RWPE1 (cell line): ENCODE data around the gene LIPF.

Source experiments
- CTCF ChIA-PET: fragments of 350-600 bp; sonication (Branson Sonifier 250); formaldehyde crosslinking; extraction: SDS; loops from one replicate; lab custom pipeline; 2021; lab: Yijun Ruan, JAX
- POLR2A ChIA-PET: fragments of 400-600 bp; formaldehyde crosslinking; extraction: SDS; loops from one replicate; lab custom pipeline; 2020; ENCODE audit warnings: antibody characterized with exemption; ENCODE audit not compliant: low non-redundant PET; lab: Yijun Ruan, JAX
- DNase-seq: peaks from one replicate; pipeline ENCODE4 v3.0.0; 2012; ENCODE audit warnings: low spot score
- H3K27ac ChIP-seq: fragments of 450-650 bp; 2 replicates; pipeline ENCODE4 v1.5.1; 2017
- CTCF ChIP-seq: fragments of 450-650 bp; conservative IDR thresholded peaks from 2 replicates; pipeline ENCODE4 v1.5.1; 2017; ENCODE audit warnings: low read depth, mild to moderate bottlenecking

LIPF gene, protein sequence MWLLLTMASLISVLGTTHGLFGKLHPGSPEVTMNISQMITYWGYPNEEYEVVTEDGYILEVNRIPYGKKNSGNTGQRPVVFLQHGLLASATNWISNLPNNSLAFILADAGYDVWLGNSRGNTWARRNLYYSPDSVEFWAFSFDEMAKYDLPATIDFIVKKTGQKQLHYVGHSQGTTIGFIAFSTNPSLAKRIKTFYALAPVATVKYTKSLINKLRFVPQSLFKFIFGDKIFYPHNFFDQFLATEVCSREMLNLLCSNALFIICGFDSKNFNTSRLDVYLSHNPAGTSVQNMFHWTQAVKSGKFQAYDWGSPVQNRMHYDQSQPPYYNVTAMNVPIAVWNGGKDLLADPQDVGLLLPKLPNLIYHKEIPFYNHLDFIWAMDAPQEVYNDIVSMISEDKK

DNA sequence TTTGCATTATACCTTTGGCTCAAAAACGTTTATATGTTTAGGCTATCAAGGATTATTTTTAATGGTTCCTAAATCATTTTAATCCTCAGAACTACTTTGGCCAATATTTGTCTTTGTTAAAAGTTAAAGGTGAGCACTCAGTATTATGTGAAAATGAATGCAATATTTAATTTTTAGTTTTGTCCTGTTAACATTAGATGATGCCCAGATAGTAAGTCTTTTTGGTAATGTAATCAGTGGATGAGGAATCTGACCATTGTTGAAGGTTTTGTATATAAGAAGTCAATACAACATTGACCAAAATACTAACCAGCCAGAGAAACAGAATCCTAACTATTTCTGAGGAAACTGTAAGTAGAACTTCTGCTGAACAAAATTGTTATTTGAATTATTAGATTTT lies at the start of gene LIPF:
LIPF (plus strand) TSS at position 301 of the 400 bp plus-strand sequence. CDS start 2,856 bp downstream, outside the sequence.
- no peak within 1 kb of the TSS for H3K27ac ChIP-seq
- no peak for DNase-seq
- ChIA-PET POLR2A (no interaction called here), CTCF (no interaction called here)
- TF ChIP-seq CTCF = no peak

- DNase-seq = no peak
- H3K27ac ChIP-seq = no peak overlapping the region
- ChIA-PET POLR2A (no interaction called here), CTCF (interaction anchor here (0.6 to 1.3 kb wide), 2 partner anchors 71 to 176 kb away, joined by 3 to 6 read pairs; no protein-coding TSS in a partner anchor)
- no peak for TF ChIP-seq CTCF
Observed at GRCh38 chr10:88616250-88616977, 47.8 kb upstream of the LIPF start.

DNA sequence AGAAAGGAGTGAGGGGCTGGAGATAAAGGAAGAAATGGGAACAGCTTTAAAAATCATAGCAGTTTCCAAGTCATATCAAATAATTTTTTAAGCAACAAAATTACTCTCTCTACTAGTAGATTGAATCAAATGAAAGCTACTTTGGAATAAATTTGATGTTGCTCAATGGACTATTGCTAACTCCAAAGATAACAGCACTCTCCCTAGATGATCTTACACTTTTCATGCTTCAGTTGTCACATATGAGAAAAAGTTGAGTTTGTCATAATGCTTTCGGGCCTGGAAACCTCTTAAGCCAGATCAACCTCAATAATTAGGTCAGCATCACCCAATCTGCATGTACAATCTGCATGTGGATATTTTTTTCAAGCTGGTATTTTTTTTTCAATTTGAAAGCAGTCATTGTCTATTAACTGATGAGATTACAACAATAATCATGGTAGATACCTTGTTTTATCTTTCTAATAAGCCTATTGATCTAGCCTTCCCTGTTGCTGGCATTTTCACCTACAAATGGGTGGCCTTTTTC lies 46.4 kb upstream of the LIPF start:
- H3K27ac ChIP-seq = no peak overlapping the region
- ChIA-PET CTCF (interaction anchor here (0.9 to 1.1 kb wide), 2 partner anchors 53 to 317 kb away, joined by 3 read pairs; no protein-coding TSS in a partner anchor), POLR2A (no interaction called here)
- DNase-seq = no peak
- no peak for TF ChIP-seq CTCF

DNA sequence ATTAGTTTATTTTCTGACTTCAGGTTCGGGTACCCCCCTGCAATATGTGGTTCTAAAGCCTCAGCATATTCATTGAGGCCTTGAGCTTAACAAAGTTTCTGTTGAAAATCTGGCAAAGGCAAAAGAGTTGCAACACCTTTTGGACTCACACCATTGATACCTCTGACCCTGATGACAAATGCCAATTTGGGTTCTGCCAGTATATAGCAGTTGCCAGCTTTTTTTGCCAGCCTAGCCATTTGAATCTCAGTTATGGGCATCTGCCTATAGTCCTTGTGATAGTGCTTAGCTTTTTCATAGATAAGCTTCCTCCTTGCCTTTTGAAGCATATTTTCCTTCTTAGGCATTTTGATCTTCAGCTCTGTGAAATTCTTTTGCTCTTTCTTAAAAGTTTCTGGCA lies 45.7 kb upstream of the LIPF start:
- POLR2A ChIA-PET = no interaction called here

GRCh38 chr10:88620441-88620840 lies 43.8 kb upstream of the LIPF start:
- no peak for DNase-seq
- ChIA-PET POLR2A (no interaction called here), CTCF (interaction anchor here (0.7 kb wide), 1 partner anchor 590 kb away, joined by 3 read pairs; no protein-coding TSS in a partner anchor)
- no peak overlapping the region for H3K27ac ChIP-seq
- TF ChIP-seq CTCF = no peak

More for the DNA sequence above, 45.7 kb upstream of the LIPF start:
- no peak overlapping the region for H3K27ac ChIP-seq
- TF ChIP-seq CTCF = no peak
- CTCF ChIA-PET = interaction anchor here (0.5 to 1.0 kb wide), 2 partner anchors 16 to 245 kb away, joined by 8 read pairs; no protein-coding TSS in a partner anchor
- DNase-seq = no peak

- ChIA-PET POLR2A (no interaction called here), CTCF (interaction anchor here (0.6 kb wide), 1 partner anchor 187 kb away, joined by 3 read pairs; no protein-coding TSS in a partner anchor)
- DNase-seq = no peak
- no peak overlapping the region for H3K27ac ChIP-seq
- no peak for TF ChIP-seq CTCF
Observed at GRCh38 chr10:88623835-88624234, 40.4 kb upstream of the LIPF start.
